GM21447 (cell line): ENCODE results near the gene SLC8A2.
"Not testable (repeated sequence)": the region's sequence is repeated elsewhere in the genome, so short reads cannot be mapped to it uniquely, and the experiment has no call there.

ENCODE experiments used
- ATAC-seq: cut with Tn5 transposase; IDR thresholded peaks from one replicate; pipeline ENCODE4 v1.9.1; 2021; ENCODE audit not compliant: unreplicated experiment

The SLC8A2 gene

GRCh38 chr19:47414469-47414868 lies 57.2 kb downstream of the SLC8A2 start:
- no peak for ATAC-seq

GRCh38 chr19:47413941-47414340 lies 57.8 kb downstream of the SLC8A2 start:
- no peak for ATAC-seq

GRCh38 chr19:47411696-47412095 lies 60.0 kb downstream of the SLC8A2 start:
- ATAC-seq: not testable (repeated sequence)

GRCh38 chr19:47411101-47411500 lies 60.6 kb downstream of the SLC8A2 start:
- no peak for ATAC-seq

GRCh38 chr19:47408156-47408938 lies 63.3 kb downstream of the SLC8A2 start:
- ATAC-seq: no peak

GRCh38 chr19:47407417-47407774 lies 64.3 kb downstream of the SLC8A2 start:
- ATAC-seq: no peak

- no peak for ATAC-seq
Measured at GRCh38 chr19:47406711-47407416, 64.8 kb downstream of the SLC8A2 start.

GRCh38 chr19:47405854-47406417 lies 65.8 kb downstream of the SLC8A2 start:
- ATAC-seq: no peak

GRCh38 chr19:47405197-47405550 lies 66.5 kb downstream of the SLC8A2 start:
- ATAC-seq: no peak

- ATAC-seq: no peak
Measured at GRCh38 chr19:47404334-47405196, 67.1 kb downstream of the SLC8A2 start.

GRCh38 chr19:47402504-47402903 lies 69.2 kb downstream of the SLC8A2 start:
- no peak for ATAC-seq

- ATAC-seq: no peak
Measured at GRCh38 chr19:47398707-47399597, 72.7 kb downstream of the SLC8A2 start.

- no peak for ATAC-seq
Measured at GRCh38 chr19:47391510-47392223, 80.0 kb downstream of the SLC8A2 start.

- ATAC-seq: no peak
Measured at GRCh38 chr19:47390533-47391488, 80.9 kb downstream of the SLC8A2 start.

GRCh38 chr19:47389150-47389556 lies 82.5 kb downstream of the SLC8A2 start:
- no peak for ATAC-seq

GRCh38 chr19:47388721-47389120 lies 83.0 kb downstream of the SLC8A2 start:
- ATAC-seq: not testable (repeated sequence)

GRCh38 chr19:47387623-47388022 lies 84.1 kb downstream of the SLC8A2 start:
- not testable (repeated sequence) for ATAC-seq

- not testable (repeated sequence) for ATAC-seq
Measured at GRCh38 chr19:47386582-47386981, 85.1 kb downstream of the SLC8A2 start.
